GM12878 (cell line): Measurements from ENCODE around the gene SLC22A7. TPM values are rescaled to one million over a fixed set of nuclear protein-coding genes. Genes with fewer than 3 reads are reported as not detected.

Experiments
- BMI1 ChIP-seq: fragments of 450-650 bp; IDR thresholded peaks from 2 replicates; pipeline ENCODE4 v1.6.1; 2016; ENCODE audit warnings: mild to moderate bottlenecking, moderate library complexity, borderline replicate concordance
- IKZF2 ChIP-seq, 2 experiments: fragments of 450-650 bp; IDR thresholded peaks; 2 replicates each; pipeline ENCODE4 v1.6.1; 2017; ENCODE audit warnings: mild to moderate bottlenecking in 2 of 2, moderate library complexity in 2 of 2
- IRF4 ChIP-seq: IDR thresholded peaks from 2 replicates; pipeline ENCODE4 v1.6.1; 2011; ENCODE audit warnings: low read depth, low read length
- REST ChIP-seq: IDR thresholded peaks from 2 replicates; pipeline ENCODE4 v1.6.1; 2012; ENCODE audit warnings: mild to moderate bottlenecking, low read depth, low read length
- ZSCAN29 ChIP-seq: fragments of 450-650 bp; IDR thresholded peaks from 2 replicates; pipeline ENCODE4 v1.6.1; 2017; ENCODE audit warnings: mild to moderate bottlenecking, moderate library complexity
- polyA plus RNA-seq, 11 experiments: library from polyadenylated mRNA; depleted of rRNA in 4 of 11; unstranded in 6 of 11; stranded (reverse) in 5 of 11; fragments of >200 nt; fragmentation: Nextera tagmentation in 4 of 11; fragmentation: Illumina TruSeq in 1 of 11; extraction: Ambion mirVana in 4 of 11; extraction: Trizol in 1 of 11; gene quantifications; 1 replicate in 1 of 11; 2 replicates in 10 of 11; pipeline versions ENCODE4 v1.2.1 to v1.2.3, GENCODE V29; 2011 to 2016; ENCODE audit warnings: inconsistent platforms in 2 of 11, missing spikeins in 2 of 11, low read depth in 1 of 11
- total RNA-seq, 4 experiments: library from RNA; depleted of rRNA in 3 of 4; stranded (reverse); fragments of >200 nt in 3 of 4; fragmentation: Illumina TruSeq in 1 of 4; extraction: Trizol in 1 of 4; gene quantifications; 2 replicates each; pipeline versions ENCODE4 v1.2.1 to v1.2.3, GENCODE V29; 2013 to 2021
- TF ChIP-seq, protein P1 (sequence below): fragments of 450-650 bp; IDR thresholded peaks from 2 replicates; pipeline ENCODE4 v1.6.1; 2017; ENCODE audit warnings: mild to moderate bottlenecking

The SLC22A7 gene
- total and polyA plus RNA-seq, 10 of the 15 experiments (the other 5 are each of a cell fraction or from before 2014, with no cell fraction given), result 0.08 to 0.31 TPM; not detected in 8

GRCh38 chr6:43282060-43282459, 16.0 kb upstream of the SLC22A7 start (continued):
- TF ChIP-seq REST (no peak), IKZF2 (IDR thresholded peaks at IDR 0.05) (no peak), BMI1 (no peak), IRF4 (no peak), ZSCAN29 (no peak)
- TF ChIP-seq, protein P1, sequence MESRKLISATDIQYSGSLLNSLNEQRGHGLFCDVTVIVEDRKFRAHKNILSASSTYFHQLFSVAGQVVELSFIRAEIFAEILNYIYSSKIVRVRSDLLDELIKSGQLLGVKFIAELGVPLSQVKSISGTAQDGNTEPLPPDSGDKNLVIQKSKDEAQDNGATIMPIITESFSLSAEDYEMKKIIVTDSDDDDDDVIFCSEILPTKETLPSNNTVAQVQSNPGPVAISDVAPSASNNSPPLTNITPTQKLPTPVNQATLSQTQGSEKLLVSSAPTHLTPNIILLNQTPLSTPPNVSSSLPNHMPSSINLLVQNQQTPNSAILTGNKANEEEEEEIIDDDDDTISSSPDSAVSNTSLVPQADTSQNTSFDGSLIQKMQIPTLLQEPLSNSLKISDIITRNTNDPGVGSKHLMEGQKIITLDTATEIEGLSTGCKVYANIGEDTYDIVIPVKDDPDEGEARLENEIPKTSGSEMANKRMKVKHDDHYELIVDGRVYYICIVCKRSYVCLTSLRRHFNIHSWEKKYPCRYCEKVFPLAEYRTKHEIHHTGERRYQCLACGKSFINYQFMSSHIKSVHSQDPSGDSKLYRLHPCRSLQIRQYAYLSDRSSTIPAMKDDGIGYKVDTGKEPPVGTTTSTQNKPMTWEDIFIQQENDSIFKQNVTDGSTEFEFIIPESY, result no peak
